ENCODE measurements around the gene MAP10.

GRCh38 chr1:232812560-232812959, 7.3 kb downstream of the MAP10 start:
- TF ChIP-seq, protein P1, sequence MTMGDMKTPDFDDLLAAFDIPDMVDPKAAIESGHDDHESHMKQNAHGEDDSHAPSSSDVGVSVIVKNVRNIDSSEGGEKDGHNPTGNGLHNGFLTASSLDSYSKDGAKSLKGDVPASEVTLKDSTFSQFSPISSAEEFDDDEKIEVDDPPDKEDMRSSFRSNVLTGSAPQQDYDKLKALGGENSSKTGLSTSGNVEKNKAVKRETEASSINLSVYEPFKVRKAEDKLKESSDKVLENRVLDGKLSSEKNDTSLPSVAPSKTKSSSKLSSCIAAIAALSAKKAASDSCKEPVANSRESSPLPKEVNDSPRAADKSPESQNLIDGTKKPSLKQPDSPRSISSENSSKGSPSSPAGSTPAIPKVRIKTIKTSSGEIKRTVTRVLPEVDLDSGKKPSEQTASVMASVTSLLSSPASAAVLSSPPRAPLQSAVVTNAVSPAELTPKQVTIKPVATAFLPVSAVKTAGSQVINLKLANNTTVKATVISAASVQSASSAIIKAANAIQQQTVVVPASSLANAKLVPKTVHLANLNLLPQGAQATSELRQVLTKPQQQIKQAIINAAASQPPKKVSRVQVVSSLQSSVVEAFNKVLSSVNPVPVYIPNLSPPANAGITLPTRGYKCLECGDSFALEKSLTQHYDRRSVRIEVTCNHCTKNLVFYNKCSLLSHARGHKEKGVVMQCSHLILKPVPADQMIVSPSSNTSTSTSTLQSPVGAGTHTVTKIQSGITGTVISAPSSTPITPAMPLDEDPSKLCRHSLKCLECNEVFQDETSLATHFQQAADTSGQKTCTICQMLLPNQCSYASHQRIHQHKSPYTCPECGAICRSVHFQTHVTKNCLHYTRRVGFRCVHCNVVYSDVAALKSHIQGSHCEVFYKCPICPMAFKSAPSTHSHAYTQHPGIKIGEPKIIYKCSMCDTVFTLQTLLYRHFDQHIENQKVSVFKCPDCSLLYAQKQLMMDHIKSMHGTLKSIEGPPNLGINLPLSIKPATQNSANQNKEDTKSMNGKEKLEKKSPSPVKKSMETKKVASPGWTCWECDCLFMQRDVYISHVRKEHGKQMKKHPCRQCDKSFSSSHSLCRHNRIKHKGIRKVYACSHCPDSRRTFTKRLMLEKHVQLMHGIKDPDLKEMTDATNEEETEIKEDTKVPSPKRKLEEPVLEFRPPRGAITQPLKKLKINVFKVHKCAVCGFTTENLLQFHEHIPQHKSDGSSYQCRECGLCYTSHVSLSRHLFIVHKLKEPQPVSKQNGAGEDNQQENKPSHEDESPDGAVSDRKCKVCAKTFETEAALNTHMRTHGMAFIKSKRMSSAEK (CRISPR knock-in tag; IDR thresholded peaks at IDR 0.05; ENCODE audit: borderline replicate concordance), result no peak
- TF ChIP-seq KAT7 (CRISPR knock-in tag; IDR thresholded peaks at IDR 0.05; ENCODE audit: borderline replicate concordance) (no peak), GABPB1 (CRISPR knock-in tag; IDR thresholded peaks at IDR 0.05) (no peak), CTCF (IDR thresholded peaks at IDR 0.05) (no peak), ZNF138 (CRISPR knock-in tag; conservative IDR thresholded peaks at IDR 0.05) (no peak), ETV6 (CRISPR knock-in tag; IDR thresholded peaks at IDR 0.05) (no peak), PRDM15 (CRISPR knock-in tag; IDR thresholded peaks at IDR 0.05) (no peak)
- TF ChIP-seq, protein P2, sequence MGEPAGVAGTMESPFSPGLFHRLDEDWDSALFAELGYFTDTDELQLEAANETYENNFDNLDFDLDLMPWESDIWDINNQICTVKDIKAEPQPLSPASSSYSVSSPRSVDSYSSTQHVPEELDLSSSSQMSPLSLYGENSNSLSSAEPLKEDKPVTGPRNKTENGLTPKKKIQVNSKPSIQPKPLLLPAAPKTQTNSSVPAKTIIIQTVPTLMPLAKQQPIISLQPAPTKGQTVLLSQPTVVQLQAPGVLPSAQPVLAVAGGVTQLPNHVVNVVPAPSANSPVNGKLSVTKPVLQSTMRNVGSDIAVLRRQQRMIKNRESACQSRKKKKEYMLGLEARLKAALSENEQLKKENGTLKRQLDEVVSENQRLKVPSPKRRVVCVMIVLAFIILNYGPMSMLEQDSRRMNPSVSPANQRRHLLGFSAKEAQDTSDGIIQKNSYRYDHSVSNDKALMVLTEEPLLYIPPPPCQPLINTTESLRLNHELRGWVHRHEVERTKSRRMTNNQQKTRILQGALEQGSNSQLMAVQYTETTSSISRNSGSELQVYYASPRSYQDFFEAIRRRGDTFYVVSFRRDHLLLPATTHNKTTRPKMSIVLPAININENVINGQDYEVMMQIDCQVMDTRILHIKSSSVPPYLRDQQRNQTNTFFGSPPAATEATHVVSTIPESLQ (CRISPR knock-in tag; IDR thresholded peaks at IDR 0.05), result no peak

Measured in WTC11 (cell line).